Activated CD8-positive, alpha-beta memory T cell treated with anti-CD3 and anti-CD28 coated beads for 48 hours (primary cell): ENCODE data around the gene ZC3H12C.
"Not testable (repeated sequence)": the region's sequence is repeated elsewhere in the genome, so short reads cannot be mapped to it uniquely, and the experiment has no call there.

Experiments used
- DNase-seq, 3 experiments: peaks; one replicate each; pipeline ENCODE4 v3.0.0-alpha.2; 2020; ENCODE audit warnings: low read depth in 2 of 3, low spot score in 2 of 3

Gene ZC3H12C

GRCh38 chr11:110092515-110093406, at the start of gene ZC3H12C:
Gene ZC3H12C, plus strand, starts transcription at chr11:110093392. Its CDS starts 20 bp downstream, at chr11:110093412.
- DNase-seq = peak; percentile 14 to 29 (median 21)

- DNase-seq = no peak
Observed at GRCh38 chr11:110044226-110044968, 48.8 kb upstream of the ZC3H12C start.

- no peak for DNase-seq
Observed at GRCh38 chr11:110046775-110047380, 46.3 kb upstream of the ZC3H12C start.

- no peak for DNase-seq
Observed at GRCh38 chr11:110049501-110050200, 43.5 kb upstream of the ZC3H12C start.

- DNase-seq = no peak
Observed at GRCh38 chr11:110050201-110050506, 43.0 kb upstream of the ZC3H12C start.

- DNase-seq = no peak
Observed at GRCh38 chr11:110053848-110054414, 39.3 kb upstream of the ZC3H12C start.

- no peak for DNase-seq
Observed at GRCh38 chr11:110056956-110057355, 36.2 kb upstream of the ZC3H12C start.

GRCh38 chr11:110059706-110060463, 33.3 kb upstream of the ZC3H12C start:
- DNase-seq = no peak

- no peak for DNase-seq
Observed at GRCh38 chr11:110061296-110061695, 31.9 kb upstream of the ZC3H12C start.

- no peak for DNase-seq
Observed at GRCh38 chr11:110062247-110062646, 30.9 kb upstream of the ZC3H12C start.

- no peak for DNase-seq
Observed at GRCh38 chr11:110065189-110065588, 28.0 kb upstream of the ZC3H12C start.

- DNase-seq = not testable (repeated sequence)
Observed at GRCh38 chr11:110068001-110068400, 25.2 kb upstream of the ZC3H12C start.

- no peak for DNase-seq
Observed at GRCh38 chr11:110069158-110069737, 23.9 kb upstream of the ZC3H12C start.

- no peak for DNase-seq
Observed at GRCh38 chr11:110070176-110070575, 23.0 kb upstream of the ZC3H12C start.

GRCh38 chr11:110071197-110071596, 22.0 kb upstream of the ZC3H12C start:
- DNase-seq = no peak

- no peak for DNase-seq
Observed at GRCh38 chr11:110072930-110073329, 20.3 kb upstream of the ZC3H12C start.

- DNase-seq = no peak
Observed at GRCh38 chr11:110074499-110074898, 18.7 kb upstream of the ZC3H12C start.

GRCh38 chr11:110075105-110075846, 17.9 kb upstream of the ZC3H12C start:
- no peak for DNase-seq

GRCh38 chr11:110075847-110076208, 17.4 kb upstream of the ZC3H12C start:
- no peak for DNase-seq
